Placental epithelial cell (primary cell): ENCODE measurements around the gene ZNF547. TPM values are rescaled to one million over a fixed set of nuclear protein-coding genes. Genes with fewer than 3 reads are reported as not detected.

Experiments used
- total RNA-seq: library from RNA; depleted of rRNA; stranded (reverse); fragments of >200 nt; gene quantifications from 2 replicates; pipeline ENCODE4 v1.2.3, GENCODE V29; 2012

Gene ZNF547
- total RNA-seq: 3.9 and 4.6 TPM in 2 replicates

GRCh38 chr19:57362997-57363687 lies at the start of gene ZNF547, which contains the start of gene TRAPPC2B:
TSS of gene ZNF547 (plus strand) at chr19:57363551. CDS start at chr19:57368556, 5,005 bp downstream.
TSS of gene TRAPPC2B (plus strand) at chr19:57363551. CDS start at chr19:57364834, 1,283 bp downstream.

GRCh38 chr19:57320180-57321084 lies 42.9 kb upstream of the ZNF547 start, which contains the start of gene ZNF543:
TSS of gene ZNF543 (plus strand) at chr19:57320472. CDS start at chr19:57320854, 382 bp downstream.

GRCh38 chr19:57350877-57351805 lies 12.2 kb upstream of the ZNF547 start, which contains the start of gene ZNF304:
TSS of gene ZNF304 (plus strand) at chr19:57351271. CDS start at chr19:57351665, 394 bp downstream.

GRCh38 chr19:57389730-57390598 lies 26.6 kb downstream of the ZNF547 start, which contains the start of gene ZNF548:
TSS of gene ZNF548 (plus strand) at chr19:57389854. CDS start at chr19:57390100, 246 bp downstream.

GRCh38 chr19:57410877-57411671 lies 47.7 kb downstream of the ZNF547 start, which contains the start of gene ZNF17:
TSS of gene ZNF17 (plus strand) at chr19:57411161. CDS start at chr19:57413616, 2,455 bp downstream.

Other genes with a start within 250 kb of the ZNF547 start
- gene USP29, start 243.6 kb upstream of the ZNF547 start, total RNA-seq: not detected in 2 replicates
- gene ZIM3, start 218.3 kb upstream of the ZNF547 start, total RNA-seq: not detected in 2 replicates
- not detected in 2 replicates for gene DUXA, start 196.1 kb upstream of the ZNF547 start, total RNA-seq
- 42.8 and 53.8 TPM in 2 replicates for gene ZNF264, start 172.1 kb upstream of the ZNF547 start, total RNA-seq
- gene AURKC, start 132.5 kb upstream of the ZNF547 start, total RNA-seq: 1.4 and 3.1 TPM in 2 replicates
- gene ZNF805, start 122.9 kb upstream of the ZNF547 start, total RNA-seq: 35.4 and 40.4 TPM in 2 replicates
- gene ZNF460, start 83.1 kb upstream of the ZNF547 start, total RNA-seq: 95.8 and 102 TPM in 2 replicates
- gene ZNF543, start 43.1 kb upstream of the ZNF547 start, total RNA-seq: 12.5 and 14.1 TPM in 2 replicates
- gene ZNF304, start 12.3 kb upstream of the ZNF547 start, total RNA-seq: 12.6 TPM in 2 replicates
- 13.0 and 15.3 TPM in 2 replicates for gene TRAPPC2B, start within 50 bp of the ZNF547 start, total RNA-seq
- 22.7 and 29.4 TPM in 2 replicates for gene ZNF548, start 26.3 kb downstream of the ZNF547 start, total RNA-seq
- 12.9 and 16.9 TPM in 2 replicates for gene ZNF17, start 47.6 kb downstream of the ZNF547 start, total RNA-seq
- 14.1 and 16.5 TPM in 2 replicates for gene ZNF749, start 71.8 kb downstream of the ZNF547 start, total RNA-seq
- gene VN1R1, start 93.6 kb downstream of the ZNF547 start, total RNA-seq: 0.11 and 0.39 TPM in 2 replicates
- 21.9 and 22.0 TPM in 2 replicates for gene ZNF772, start 114.0 kb downstream of the ZNF547 start, total RNA-seq
- gene ZNF419, start 124.2 kb downstream of the ZNF547 start, total RNA-seq: 7.8 and 10.6 TPM in 2 replicates
- gene ZNF773, start 136.4 kb downstream of the ZNF547 start, total RNA-seq: 10.8 and 18.8 TPM in 2 replicates
- 5.3 and 5.9 TPM in 2 replicates for gene ZNF549, start 163.8 kb downstream of the ZNF547 start, total RNA-seq
- 10.2 and 13.0 TPM in 2 replicates for gene ZNF550, start 196.3 kb downstream of the ZNF547 start, total RNA-seq
- 7.5 and 8.0 TPM in 2 replicates for gene ZNF416, start 215.4 kb downstream of the ZNF547 start, total RNA-seq
- gene ZIK1, start 220.6 kb downstream of the ZNF547 start, total RNA-seq: 9.9 and 13.3 TPM in 2 replicates
- gene ZNF530, start 236.3 kb downstream of the ZNF547 start, total RNA-seq: 3.7 and 6.7 TPM in 2 replicates